ENCODE results near the gene ICOSLG.
"Not testable (repeated sequence)": the region's sequence is repeated elsewhere in the genome, so short reads cannot be mapped to it uniquely, and the experiment has no call there.

Gene ICOSLG

GRCh38 chr21:44218461-44218860 lies 22.3 kb downstream of the ICOSLG start:
- not testable (repeated sequence) for DNase-seq

- not testable (repeated sequence) for DNase-seq
Observed at GRCh38 chr21:44211978-44212377, 28.8 kb downstream of the ICOSLG start.

- DNase-seq = not testable (repeated sequence)
Observed at GRCh38 chr21:44211574-44211973, 29.2 kb downstream of the ICOSLG start.

- DNase-seq = not testable (repeated sequence)
Observed at GRCh38 chr21:44207860-44208646, 32.7 kb downstream of the ICOSLG start.

- DNase-seq = not testable (repeated sequence)
Observed at GRCh38 chr21:44206698-44207676, 33.8 kb downstream of the ICOSLG start.

DNA sequence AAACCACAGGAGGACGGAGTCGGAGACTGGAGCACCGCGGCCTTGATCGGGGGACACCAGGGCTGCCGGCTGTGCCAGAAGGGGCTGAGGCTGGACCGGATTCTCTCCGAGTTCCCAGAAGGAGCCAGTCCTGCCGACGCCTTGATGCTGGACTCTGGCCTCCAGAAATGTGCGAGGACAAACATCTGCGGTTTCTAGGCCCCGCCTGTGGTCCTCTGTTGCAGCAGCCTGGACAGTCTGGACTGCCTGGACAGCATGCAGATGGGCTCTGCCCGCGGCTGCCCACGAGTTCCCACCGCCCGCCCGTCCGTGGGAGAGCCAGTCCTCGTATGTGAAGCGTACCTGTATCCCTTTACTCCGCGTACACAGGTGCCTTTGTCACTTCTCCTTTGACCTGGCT lies 34.6 kb downstream of the ICOSLG start:
- not testable (repeated sequence) for DNase-seq

GRCh38 chr21:44202590-44203299 lies 38.0 kb downstream of the ICOSLG start:
- DNase-seq = not testable (repeated sequence)

DNA sequence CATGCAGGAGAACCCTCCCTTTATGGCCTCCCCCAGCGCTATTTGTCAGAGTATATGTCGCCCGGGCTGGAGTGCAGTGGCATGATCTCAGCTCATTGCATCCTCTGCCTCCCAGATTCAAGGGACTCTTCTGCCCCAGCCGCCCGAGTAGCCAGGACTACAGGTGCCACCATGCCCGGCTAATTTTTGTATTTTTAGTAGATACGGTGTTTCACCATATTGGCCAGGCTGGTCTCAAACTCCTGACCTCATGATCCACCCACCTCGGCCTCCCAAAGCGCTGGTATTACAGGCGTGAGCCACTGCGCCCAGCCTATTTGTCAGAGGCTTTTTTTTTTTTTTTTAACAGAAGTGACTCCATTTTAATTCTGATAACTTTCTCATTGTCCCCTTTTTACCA lies 40.7 kb downstream of the ICOSLG start:
- DNase-seq = not testable (repeated sequence)

GRCh38 chr21:44199448-44199847 lies 41.3 kb downstream of the ICOSLG start:
- DNase-seq = no peak

- DNase-seq = not testable (repeated sequence)
Observed at GRCh38 chr21:44197156-44197516, 43.6 kb downstream of the ICOSLG start.

DNA sequence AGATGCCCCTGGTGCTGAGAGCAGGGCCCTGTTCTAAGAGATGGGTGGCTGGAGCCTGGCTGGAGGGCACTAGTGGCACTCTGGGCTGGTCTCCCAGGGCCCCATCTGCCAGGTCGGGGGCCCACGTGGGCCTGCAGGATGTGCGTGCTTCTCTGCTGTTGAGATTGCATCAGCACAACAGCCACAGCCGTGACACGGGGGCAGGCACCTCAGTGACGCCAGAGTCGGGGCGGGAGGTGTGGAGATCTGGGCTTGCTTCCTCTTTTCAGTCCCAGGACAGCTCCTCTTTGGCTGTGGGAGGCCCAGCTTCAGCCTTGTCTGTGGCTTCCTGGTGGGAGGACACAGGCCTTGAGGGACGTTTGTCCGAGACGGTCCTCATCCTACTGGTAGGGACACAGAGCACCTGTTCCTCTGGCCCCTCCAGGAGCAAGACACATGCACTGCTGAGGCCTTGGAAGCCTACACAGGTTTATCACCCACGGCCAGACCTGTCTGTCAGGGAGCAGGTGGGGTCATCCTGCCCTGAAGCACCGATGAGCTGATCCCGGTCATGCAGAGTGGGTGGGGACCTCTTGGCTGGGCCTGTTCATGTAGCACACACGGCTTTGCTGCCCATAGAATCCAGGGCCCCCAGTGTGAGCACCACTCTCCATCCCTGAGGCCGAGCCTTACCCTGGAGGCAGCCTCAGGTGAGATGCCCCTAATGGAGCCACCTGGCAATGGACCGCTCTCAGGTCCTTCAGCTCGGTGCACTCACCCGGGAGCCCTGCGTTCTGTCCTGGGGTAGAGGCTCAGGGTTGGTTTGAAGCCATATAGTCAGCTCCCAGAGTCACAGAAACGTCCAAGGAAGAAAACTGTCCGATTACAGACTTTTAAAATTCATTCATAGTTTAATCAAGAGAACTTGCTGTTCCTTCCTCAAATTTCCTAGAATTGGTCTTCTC lies 44.3 kb downstream of the ICOSLG start:
- peak; percentile 77 for DNase-seq

DNA sequence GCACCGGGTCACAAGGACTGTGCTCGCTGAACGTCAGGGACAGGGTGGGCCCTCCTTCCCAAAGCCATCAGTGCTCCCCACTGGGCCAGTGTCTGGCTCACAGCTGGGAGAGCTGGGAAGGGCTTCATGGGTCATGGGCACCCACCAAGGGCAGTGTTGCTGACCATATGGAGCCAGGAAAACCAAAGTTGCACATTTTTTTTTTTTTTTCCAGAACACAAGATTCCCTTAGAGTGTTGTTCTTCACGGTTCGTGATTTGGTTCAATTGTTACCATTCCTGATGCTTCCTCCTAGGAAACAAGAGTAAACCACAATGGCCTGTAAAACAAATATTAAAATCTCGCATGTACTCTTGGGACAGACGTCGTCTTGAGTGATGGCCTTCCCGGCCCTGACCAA lies 45.9 kb downstream of the ICOSLG start:
- DNase-seq = not testable (repeated sequence)

DNA sequence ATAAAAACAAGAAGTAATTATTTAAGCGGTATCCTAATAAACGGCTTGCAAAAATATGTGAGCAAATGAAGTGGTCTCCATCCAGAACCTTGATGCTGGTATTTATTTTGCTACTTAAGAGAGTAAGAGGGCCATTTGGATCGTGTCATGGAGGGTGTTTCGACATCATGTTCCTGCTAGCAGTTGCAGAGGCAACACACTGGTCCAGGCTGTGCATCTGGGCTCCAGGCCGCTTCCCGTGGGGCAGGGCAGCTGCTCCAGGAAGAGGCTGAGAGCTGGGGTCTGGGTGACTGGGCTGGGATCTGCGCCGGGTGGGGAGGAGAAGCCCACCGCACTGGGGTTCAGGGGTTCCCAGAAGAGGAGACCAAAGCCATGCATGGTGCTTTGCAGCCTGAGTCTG lies 46.3 kb downstream of the ICOSLG start:
- not testable (repeated sequence) for DNase-seq

GRCh38 chr21:44193108-44193507 lies 47.6 kb downstream of the ICOSLG start:
- not testable (repeated sequence) for DNase-seq

GRCh38 chr21:44190349-44191271 lies 50.1 kb downstream of the ICOSLG start:
- not testable (repeated sequence) for DNase-seq

DNA sequence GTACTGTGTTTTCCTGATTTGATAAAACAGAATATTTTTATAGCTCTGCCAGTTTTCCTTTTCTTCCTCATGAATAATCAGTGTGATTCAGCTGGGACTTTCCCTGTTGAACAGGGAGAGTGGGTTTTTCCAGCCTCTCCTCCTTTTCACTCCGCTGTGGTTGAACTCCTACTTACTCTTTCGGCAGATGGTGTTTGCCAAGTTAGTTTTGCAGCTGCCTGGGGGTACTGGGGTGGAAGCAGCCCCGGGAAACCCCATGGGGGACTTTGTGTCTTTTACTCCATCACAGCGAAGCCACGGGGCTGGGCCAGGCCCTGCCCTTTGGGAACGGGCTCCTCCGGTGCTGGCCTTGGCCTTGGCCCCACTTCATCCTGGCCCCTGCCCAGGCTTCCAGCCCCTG lies 55.9 kb downstream of the ICOSLG start:
- not testable (repeated sequence) for DNase-seq

GRCh38 chr21:44182202-44182601 lies 58.5 kb downstream of the ICOSLG start:
- not testable (repeated sequence) for DNase-seq

- DNase-seq = not testable (repeated sequence)
Observed at GRCh38 chr21:44181506-44181905, 59.2 kb downstream of the ICOSLG start.

GRCh38 chr21:44176127-44176526 lies 64.6 kb downstream of the ICOSLG start:
- not testable (repeated sequence) for DNase-seq

GRCh38 chr21:44175189-44175588 lies 65.6 kb downstream of the ICOSLG start:
- DNase-seq = not testable (repeated sequence)
